ENCODE data around the gene SLC35F6.
"Not testable (repeated sequence)": the region's sequence is repeated elsewhere in the genome, so short reads cannot be mapped to it uniquely, and the experiment has no call there.

SLC35F6 gene

GRCh38 chr2:26757873-26758789 lies 6.0 kb upstream of the SLC35F6 start:
- DNase-seq: no peak

DNA sequence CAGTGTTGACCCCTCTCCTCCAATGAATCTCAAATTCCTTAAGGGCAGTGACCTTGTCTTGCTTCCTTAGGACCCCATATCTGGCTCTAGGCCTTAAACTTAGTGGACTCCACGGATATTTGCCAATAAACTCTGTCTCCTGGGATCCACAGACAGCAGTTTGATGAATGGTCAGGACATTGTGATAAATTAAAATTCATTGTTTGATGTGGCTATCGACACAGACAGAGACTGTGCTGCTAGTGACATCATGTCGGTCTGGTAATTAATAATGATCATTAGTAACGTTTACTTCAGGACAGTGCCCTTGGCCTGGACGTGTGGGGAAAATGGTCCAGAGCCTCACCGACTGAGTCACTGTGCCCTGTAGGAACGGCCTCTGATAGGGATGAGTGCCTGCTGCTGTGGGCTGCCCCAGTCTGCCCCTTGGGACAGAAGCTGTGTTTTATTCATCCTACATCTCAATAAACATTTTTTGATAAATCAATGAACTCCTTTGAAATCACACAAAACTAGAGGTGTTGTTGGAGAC lies 5.2 kb upstream of the SLC35F6 start:
- no peak for DNase-seq

DNA sequence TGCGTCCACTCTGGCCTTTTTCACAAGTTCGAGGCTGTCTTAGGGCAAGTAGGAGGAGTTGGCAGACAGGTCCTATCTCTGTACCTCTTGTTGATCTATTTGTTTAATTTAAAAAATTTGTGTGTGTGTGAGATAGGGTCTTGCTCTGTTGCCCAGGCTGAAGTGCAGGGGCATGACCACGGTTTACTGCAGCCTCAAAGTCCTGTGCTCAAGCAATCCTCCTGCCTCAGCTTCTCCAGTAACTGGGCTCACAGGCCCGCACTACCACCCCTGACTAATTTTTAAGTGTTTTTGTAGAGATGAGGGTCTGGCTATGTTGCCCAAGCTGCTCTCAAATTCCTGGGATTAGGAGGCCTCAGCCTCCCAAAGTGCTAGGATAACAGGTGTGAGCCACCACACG lies 4.2 kb upstream of the SLC35F6 start:
- DNase-seq: no peak

GRCh38 chr2:26760991-26761390 lies 3.1 kb upstream of the SLC35F6 start:
- DNase-seq: not testable (repeated sequence)

DNA sequence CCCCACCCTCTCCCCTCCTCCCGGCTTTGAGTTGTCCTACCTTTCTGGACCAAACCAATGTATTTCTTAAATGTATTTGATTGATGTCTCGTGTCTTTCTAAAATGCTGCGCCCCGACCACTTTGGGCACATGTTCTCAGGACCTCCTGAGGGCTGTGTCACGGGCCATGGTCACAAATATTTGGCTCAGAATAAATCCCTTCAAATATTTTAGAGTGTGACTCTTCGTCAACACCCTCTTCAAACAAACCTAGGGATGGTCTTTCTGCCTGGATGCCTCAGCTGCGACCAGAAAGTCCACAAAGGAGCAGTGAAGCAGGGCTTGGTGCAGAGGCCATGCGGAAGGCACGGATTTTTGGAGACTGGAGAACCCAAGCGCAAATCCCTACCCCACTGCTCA lies 1.1 kb upstream of the SLC35F6 start:
- no peak for DNase-seq

GRCh38 chr2:26764906-26765305 lies 822 bp downstream of the SLC35F6 start:
- DNase-seq: no peak

- no peak for DNase-seq
Measured at GRCh38 chr2:26765475-26766200, 1.6 kb downstream of the SLC35F6 start.

DNA sequence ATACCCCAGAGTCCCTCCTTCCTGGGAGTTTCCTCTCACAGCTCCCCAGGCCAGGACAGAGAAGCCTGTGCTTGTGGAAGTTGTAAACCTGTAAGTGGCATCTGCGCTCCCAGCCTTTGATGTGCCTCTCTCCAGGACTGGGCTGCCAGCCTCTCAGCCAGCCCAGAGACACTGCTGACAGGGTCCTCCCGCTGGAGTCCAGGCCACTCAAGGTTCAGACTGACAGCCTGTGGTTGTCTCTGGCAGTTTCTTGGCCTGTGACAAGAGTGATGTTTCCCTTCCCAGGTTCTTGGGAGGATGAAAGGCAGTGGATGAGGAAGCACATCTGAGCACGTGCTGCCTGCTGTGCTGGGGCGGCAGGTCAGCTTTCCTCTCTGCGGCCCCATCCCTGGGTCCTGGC lies 3.0 kb downstream of the SLC35F6 start:
- DNase-seq: no peak

DNA sequence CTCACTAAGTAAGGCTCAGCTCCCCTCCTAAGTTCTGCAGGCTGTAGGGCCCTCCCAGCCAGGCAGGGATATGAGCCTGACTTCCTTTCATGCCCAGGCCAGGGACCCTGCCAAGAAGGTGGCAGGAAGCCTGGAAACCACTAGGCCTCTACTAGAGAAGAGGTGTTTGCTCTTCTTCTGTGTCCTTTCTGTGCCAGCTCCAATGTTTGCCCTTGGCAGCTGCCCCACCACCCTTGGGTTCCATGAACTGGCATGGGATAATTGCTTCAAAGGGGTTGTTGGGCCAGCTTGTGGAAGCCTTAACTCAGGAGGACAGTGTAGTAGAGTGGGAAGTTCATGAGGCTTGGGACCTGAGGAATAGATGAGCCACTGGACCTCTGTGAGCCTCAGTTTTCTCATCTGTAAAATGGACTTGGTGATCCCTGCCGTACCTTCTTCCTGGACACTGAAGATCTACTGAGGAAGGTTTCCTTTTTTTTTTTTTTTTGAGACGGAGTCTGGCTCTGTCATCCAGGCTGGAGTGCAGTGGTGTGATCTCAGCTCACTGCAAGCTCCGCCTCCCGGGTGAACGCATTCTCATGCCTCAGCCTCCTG lies 3.9 kb downstream of the SLC35F6 start:
- DNase-seq: no peak

DNA sequence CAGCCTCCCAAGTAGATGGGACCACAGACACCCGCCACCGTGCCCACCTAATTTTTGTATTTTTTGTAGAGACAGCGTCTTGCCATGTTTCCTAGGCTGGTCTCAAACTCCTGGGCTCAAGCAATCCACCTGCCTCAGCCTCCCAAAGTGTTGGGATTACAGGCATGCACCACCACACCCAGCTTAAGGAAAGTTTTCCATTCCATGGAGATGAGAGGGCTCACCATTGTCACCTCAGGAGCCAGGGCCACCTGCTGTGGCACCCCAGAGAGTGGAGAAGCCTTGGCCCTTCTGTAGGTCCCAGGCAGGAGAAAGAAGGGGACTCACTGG lies 4.6 kb downstream of the SLC35F6 start:
- DNase-seq: no peak

DNA sequence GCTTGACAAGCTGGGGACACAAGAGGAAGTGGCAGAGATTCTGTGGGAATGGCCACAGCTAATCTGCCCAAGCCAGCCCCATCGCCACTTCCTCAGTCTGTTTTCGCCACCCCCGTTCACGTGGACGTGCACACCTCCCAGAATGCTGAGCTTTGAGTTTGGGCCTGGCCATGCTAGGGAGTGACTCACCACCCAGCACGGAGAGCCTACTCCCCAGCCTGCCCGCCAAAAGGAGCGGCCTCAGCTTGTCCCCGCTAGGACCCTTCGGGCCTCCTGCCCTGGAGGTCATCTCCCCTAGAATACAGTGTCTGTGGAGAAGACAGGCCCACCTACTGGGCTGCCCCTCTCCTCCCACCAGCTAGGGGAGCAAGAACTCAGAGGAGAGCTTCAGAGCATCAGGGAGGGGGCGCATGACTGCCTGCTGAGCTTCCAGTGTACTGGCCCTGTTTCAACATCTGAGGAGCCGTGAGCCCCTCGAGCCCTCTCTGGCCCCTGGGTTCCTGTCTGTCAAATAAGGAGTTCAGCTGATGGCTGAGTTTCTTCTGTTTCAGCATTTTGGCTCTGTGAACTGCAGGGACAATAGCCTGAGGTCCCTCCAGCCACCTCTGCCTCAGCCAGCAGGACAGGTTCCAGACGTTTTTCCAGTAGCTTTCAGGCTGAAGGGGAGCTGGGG lies 5.1 kb downstream of the SLC35F6 start:
- peak; percentile 19 for DNase-seq

DNA sequence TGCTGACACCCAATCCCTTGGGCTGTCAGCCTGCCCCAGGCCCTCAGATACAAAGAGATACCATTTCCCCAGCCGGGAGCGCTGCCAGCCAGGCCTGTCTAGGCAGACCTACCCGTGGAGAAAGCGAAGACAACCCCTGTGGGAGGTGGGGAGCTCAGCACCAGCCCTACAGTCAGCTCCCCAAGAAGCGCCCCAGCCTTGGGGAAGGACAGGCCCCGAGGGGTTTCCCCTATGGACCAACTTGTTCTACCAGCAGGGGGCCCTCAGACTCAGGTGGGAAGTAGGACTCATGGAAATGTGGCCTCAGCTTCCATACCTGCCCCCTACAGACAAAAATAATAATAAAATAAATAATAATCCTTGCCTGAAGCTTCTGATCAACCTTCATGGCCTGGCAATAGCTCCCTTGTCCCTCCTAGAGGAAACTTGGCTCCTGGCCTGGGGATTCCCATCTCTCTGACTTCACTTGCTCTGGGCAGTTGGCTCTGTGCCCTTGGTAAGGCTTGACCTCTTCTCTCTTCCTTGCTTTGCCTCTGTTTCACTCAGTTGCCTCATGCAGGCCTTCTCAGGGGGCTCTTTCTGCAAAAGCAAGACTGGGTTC lies 7.0 kb downstream of the SLC35F6 start:
- peak; percentile 30 for DNase-seq

DNA sequence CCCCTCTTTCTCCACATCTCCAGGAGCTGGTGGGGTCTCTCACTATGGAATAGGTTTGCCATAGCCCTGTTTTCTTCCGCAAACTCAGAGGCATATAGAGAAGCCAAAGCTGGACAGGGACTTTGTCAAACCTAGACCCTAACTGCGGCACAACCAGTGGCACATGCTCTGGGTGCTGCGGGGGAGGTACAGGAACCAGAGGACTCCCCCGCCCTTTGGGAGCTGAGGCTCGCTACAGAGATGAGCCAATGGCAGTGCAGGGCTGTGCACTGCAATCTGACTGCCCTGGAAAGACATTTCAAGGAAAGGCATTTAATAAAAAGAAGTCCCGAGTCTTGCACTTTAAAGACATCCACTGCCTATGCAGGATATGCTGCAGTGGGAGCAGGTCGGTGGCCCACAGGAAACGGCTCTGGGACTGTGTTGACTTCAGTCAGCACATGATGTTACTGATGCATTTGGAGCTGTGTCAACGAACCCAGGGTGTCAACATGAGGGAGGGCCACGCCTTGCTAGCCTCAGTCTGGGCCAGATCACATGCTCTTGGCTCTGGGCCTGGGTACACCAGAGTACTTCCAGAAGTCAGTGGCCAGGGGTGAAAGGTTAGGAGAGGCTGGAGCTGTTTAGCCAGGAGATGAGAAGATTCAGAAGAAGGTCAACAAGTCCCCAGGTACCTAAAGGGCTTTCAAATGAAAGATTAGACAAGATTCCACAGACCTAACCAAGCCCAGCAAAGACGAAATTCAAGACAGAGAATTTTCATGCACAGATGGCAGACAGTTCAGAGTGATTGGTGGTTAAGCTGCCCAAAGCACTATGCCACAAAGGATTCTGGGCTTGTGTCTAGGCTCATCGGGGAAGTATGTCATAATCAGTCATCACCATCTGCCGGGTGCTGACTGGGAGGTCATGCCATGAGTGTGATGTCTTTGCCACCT lies 8.2 kb downstream of the SLC35F6 start:
- peak; percentile 57 for DNase-seq

DNA sequence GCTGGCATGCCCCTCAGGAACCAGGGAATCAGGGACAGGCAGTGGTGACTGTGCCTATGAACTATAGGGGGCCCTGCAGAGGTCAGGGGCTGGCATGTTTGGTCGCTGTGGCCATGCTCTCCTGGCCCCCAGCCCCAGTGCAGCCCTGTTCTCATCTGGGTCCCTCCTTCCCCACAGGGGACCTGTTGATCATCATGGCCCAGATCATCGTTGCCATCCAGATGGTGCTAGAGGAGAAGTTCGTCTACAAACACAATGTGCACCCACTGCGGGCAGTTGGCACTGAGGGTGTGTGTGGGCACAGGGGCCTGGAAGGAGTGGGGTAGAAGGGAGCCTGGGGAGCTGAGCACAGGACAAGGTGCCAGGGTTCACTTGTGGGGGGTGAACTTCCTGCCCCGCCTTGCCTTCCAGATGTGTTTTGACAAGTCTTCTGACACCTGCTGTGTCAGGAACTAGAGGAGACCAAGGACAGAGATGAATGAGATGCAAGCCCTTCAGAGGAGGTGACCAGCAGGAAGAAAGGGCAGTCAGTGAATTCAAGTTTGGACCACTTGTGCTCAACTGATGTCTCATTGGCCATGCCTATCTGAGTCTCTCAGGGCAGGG lies 12.2 kb downstream of the SLC35F6 start:
- DNase-seq: no peak

DNA sequence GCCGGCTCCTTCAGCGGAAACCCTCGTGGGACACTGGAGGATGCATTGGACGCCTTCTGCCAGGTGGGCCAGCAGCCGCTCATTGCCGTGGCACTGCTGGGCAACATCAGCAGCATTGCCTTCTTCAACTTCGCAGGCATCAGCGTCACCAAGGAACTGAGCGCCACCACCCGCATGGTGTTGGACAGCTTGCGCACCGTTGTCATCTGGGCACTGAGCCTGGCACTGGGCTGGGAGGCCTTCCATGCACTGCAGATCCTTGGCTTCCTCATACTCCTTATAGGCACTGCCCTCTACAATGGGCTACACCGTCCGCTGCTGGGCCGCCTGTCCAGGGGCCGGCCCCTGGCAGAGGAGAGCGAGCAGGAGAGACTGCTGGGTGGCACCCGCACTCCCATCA lies 14.0 kb downstream of the SLC35F6 start:
- no peak for DNase-seq

DNA sequence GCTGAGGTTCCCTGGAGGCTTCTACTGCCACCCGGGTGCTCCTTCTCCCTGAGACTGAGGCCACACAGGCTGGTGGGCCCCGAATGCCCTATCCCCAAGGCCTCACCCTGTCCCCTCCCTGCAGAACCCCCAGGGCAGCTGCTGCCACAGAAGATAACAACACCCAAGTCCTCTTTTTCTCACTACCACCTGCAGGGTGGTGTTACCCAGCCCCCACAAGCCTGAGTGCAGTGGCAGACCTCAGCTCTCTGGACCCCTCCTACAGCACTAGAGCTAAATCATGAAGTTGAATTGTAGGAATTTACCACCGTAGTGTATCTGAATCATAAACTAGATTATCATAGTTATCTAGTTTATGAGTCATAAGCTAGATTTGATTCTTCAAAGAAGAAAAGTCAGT lies 14.4 kb downstream of the SLC35F6 start:
- no peak for DNase-seq

DNA sequence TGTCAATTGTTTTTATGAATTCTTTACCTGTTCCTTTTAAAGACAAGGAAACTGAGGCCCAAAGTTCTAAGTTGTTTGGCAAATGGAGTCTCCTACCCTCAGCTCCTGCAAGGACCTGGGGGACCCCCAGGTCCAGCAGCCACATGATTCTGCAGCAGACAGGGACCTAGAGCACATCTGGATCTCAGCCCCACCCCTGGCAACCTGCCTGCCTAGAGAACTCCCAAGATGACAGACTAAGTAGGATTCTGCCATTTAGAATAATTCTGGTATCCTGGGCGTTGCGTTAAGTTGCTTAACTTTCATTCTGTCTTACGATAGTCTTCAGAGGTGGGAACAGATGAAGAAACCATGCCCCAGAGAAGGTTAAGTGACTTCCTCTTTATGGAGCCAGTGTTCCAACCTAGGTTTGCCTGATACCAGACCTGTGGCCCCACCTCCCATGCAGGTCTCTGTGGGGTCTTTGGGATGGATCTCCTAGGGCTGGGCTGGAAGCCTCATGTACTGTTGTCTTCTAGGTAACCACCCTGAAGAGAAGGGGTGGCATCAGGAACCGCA lies 16.2 kb downstream of the SLC35F6 start:
- no peak for DNase-seq

DNA sequence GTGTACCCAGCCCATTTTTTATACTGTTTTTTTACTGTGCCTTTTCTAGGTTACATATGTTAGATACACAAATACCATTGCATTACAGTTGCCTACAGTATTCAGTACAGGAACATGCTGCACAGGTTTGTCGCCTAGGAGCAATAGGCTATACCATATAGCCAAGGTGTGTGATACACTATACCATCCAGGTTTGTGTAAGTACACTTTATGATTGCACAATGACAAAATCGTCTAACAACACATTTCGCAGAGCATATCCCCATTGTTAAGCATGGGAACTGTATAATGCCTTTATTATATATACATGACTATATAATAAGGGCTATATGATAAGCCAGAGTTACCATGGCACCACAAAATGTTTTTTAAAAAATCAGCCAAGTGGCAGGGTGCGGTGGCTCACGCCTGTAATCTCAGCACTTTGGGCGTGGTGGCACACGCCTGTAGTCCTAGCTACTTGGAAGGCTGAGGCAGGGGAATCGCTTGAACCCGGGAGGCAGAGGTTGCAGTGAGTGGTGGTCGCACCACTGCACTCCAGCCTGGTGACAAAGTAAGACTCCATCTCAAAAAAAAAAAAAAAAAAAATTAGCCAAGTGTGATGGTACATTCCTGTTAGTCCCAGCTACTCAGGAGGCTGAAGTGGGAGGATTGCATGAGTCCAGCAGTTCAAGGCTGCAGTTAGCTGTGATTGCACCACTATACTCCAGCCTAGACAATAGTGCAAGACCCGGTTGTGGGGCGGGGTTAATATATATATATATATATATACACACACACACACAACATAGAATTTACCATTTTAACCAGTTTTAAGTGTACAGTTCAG lies 19.0 kb downstream of the SLC35F6 start:
- no peak for DNase-seq

DNA sequence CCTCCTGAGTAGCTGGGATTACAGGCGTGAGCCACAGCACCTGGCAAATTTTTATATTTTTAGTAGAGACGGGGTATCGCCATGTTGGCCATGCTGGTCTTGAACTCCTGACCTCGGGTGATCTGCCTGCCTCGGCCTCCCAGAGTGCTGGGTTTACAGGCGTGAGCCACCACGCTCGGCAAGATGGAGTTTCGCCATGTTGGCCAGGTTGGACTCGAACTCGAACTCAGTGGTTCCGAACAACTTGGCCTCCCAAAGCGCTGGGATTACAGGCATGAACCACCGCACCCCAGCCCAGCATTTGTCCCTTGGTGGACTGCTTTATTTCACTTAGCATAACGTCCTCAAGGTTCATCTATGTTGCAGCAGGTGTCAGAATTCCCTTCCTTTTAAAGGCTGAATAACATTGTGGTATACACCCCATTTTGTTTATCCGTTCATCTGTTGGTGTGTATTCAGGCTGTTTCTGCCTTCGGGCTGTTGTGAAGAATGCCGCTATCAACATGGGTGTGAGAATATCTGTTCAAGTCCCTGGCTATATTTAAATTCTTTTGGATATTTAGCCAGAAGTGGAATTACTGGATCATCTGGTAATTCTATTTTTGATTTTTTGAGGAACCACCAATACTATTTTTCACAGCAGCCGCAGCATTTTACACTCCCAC lies 20.6 kb downstream of the SLC35F6 start:
- no peak for DNase-seq

Data from CD4-positive, alpha-beta T cell treated with Interleukin-17A for 4 hours (primary cell).